ENCODE data around the gene CTBP2.

GRCh38 chr10:125147971-125148439, 12.4 kb downstream of the CTBP2 start:
- TF ChIP-seq, protein P1, sequence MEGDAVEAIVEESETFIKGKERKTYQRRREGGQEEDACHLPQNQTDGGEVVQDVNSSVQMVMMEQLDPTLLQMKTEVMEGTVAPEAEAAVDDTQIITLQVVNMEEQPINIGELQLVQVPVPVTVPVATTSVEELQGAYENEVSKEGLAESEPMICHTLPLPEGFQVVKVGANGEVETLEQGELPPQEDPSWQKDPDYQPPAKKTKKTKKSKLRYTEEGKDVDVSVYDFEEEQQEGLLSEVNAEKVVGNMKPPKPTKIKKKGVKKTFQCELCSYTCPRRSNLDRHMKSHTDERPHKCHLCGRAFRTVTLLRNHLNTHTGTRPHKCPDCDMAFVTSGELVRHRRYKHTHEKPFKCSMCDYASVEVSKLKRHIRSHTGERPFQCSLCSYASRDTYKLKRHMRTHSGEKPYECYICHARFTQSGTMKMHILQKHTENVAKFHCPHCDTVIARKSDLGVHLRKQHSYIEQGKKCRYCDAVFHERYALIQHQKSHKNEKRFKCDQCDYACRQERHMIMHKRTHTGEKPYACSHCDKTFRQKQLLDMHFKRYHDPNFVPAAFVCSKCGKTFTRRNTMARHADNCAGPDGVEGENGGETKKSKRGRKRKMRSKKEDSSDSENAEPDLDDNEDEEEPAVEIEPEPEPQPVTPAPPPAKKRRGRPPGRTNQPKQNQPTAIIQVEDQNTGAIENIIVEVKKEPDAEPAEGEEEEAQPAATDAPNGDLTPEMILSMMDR (IDR thresholded peaks at IDR 0.05) = no peak
- TF ChIP-seq POLR2AphosphoS5 (IDR thresholded peaks at IDR 0.05; ENCODE audit: low read depth, low read length) (no peak), SIN3A (IDR thresholded peaks at IDR 0.05; ENCODE audit: borderline replicate concordance, insufficient read depth, low read depth, low read length) (no peak), REST (IDR thresholded peaks at IDR 0.05; ENCODE audit: insufficient read depth in 1 of 2, low read depth in 2 of 2, low read length in 1 of 2) (no peak)

Measured in Panc1 (cell line).